HG03565 (cell line): ENCODE measurements around the gene BEX4.
A peak's percentile ranks its signal among the peaks of the same experiment; 100 is the strongest.
"Not testable (repeated sequence)": the region's sequence is repeated elsewhere in the genome, so short reads cannot be mapped to it uniquely, and the experiment has no call there.

Experiments used
- ATAC-seq: cut with Tn5 transposase; IDR thresholded peaks from one replicate; pipeline ENCODE4 v1.9.1; 2021; ENCODE audit warnings: mild to moderate bottlenecking, moderate library complexity; ENCODE audit not compliant: unreplicated experiment

BEX4 gene

GRCh38 chrX:103235608-103236007 lies 20.7 kb downstream of the BEX4 start:
- ATAC-seq: not testable (repeated sequence)

DNA sequence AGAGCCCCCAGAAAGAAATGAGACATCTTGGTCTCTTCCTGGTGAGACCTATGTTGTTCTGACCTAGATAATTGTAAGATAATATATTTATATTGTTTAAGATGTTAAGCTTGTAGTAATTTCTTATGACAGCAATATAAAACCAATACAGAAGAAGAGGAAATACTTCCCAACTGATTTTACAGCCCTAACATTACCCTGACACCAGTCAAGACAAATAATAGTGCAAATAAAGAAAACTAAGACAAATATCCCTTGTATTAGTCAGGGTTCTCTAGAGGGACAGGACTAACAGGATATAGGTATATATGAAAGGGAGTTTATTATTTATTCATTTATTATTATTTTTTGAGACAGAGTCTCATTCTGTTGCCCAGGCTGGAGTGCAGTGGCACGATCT lies 21.4 kb downstream of the BEX4 start:
- no peak for ATAC-seq

- no peak for ATAC-seq
Observed at GRCh38 chrX:103240155-103240554, 25.2 kb downstream of the BEX4 start.

GRCh38 chrX:103248553-103248952 lies 33.6 kb downstream of the BEX4 start:
- ATAC-seq: no peak

- no peak for ATAC-seq
Observed at GRCh38 chrX:103249805-103250204, 34.9 kb downstream of the BEX4 start.

- no peak for ATAC-seq
Observed at GRCh38 chrX:103250977-103251376, 36.1 kb downstream of the BEX4 start.

DNA sequence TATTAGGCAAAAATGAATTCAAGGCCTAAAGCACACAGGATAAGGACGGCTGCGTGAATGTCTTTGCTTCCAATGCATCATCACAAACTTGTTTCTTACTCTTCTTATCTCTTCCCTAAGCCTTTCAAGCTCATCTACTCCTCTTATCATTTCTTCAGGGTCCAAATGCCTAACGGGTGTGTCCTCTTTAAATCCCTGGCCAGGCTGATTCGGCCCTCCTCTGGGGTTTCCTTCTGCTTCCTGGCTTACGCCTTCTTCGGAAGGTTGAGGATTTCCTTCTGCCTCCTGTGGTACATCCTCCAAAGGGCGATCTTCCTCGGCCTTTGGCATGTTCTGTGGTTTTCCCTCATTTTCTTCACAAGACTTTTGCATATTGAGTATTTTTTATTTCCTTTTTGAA lies 38.7 kb downstream of the BEX4 start:
- ATAC-seq: no peak

DNA sequence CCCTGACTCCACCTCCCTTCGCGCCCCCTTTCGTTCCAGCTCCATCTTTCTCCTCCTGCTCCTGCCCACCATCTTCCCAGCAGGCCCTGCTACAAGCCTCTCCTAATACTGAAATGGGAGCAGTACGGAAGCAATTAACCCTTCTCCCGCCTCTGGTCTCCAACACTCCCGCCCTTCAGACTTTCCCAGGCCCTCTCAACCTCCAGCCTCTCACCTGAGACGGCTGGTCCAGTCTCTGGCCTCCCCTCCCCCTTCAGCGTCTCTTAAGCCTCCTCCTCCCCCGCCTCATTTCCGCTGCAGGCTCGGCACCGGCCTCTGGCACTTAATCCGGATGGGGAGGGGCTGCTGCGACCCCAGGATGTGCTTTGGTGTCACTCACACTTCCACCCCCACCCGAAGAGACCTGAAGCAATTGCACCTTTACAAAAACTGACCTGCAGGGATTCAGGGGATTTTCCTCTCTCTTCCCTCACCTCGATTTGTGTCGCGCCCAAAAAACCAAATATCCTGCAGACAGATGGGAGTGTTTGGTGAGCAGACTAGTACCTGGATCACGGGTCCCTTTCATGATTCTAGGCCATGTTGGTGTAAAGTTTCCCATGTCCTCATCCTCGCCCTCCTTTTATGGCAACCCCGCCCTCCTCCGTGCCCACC lies 39.4 kb downstream of the BEX4 start:
- ATAC-seq: no peak

DNA sequence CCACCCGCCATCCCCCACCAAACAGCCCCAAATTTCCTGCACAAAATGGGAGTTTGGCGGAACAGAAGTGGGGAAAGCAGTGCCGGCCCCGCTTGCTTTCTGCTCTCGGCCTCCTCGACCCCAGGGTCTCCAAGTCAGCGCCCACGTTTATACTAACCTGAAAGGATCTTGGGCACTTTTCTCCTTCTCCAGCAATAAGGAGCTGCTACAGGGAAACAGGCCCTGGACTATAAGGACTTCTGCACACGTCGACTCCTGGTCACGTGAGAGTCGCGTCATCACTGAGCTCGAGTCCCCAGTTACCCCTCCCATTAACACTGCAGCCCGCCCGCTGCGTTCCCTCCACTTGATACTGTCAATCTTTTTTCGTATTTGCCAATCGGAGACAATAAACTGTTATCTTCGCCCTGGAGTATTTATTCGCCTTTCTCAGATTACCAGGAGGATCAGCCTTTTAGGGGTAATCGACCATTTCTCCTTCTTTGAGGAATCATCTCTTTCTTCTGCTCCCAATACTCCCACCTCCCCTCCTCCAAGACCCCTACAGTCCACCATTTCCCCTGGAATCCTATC lies 40.1 kb downstream of the BEX4 start, which contains the start of gene TCEAL8:
TSS of gene TCEAL8 (minus strand) at position 235 of the 573 bp plus-strand sequence. CDS start 1,176 bp downstream, outside the sequence.
- ATAC-seq: peak; percentile 98

DNA sequence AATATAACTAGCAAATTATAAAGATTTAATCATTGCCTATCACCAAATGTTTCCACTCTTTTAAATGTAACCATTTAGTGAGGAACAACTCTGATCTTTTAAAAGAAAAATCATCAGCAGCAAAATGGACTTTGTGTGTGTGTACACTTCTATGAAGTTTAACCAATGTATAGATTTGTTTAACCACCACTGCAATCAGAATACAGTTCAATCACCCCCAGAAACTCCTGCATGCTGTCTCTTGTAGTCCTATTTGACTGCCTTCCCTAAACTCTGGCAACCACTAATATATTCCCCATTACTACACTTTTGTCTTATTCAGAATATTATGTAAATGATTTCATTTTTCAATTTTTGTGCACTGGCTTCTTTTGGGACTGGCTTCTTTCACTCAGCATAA lies 41.7 kb downstream of the BEX4 start:
- ATAC-seq: no peak

GRCh38 chrX:103258275-103258674 lies 43.4 kb downstream of the BEX4 start:
- ATAC-seq: no peak
